GM19372 (cell line): ENCODE measurements around the gene PRKACA.

Experiments used
- ATAC-seq: cut with Tn5 transposase; IDR thresholded peaks from one replicate; pipeline ENCODE4 v1.9.1; 2021; ENCODE audit warnings: mild to moderate bottlenecking, low read depth, moderate library complexity; ENCODE audit not compliant: unreplicated experiment

PRKACA gene

GRCh38 chr19:14073925-14074838 lies 43.4 kb downstream of the PRKACA start:
- no peak for ATAC-seq

- peak; percentile 57 for ATAC-seq
Measured at GRCh38 chr19:14073261-14073924, 44.2 kb downstream of the PRKACA start.

- no peak for ATAC-seq
Measured at GRCh38 chr19:14072535-14073260, 44.9 kb downstream of the PRKACA start, which contains the start of gene MISP3. Gene MISP3, plus strand, starts transcription at chr19:14072786. Its CDS starts 524 bp downstream, at chr19:14073310.

GRCh38 chr19:14070268-14071050 lies 47.1 kb downstream of the PRKACA start:
- no peak for ATAC-seq

- ATAC-seq = no peak
Measured at GRCh38 chr19:14066134-14066533, 51.4 kb downstream of the PRKACA start.

GRCh38 chr19:14063105-14063504 lies 54.5 kb downstream of the PRKACA start:
- no peak for ATAC-seq

- ATAC-seq = no peak
Measured at GRCh38 chr19:14062558-14062855, 55.1 kb downstream of the PRKACA start.

- ATAC-seq = no peak
Measured at GRCh38 chr19:14061751-14062557, 55.6 kb downstream of the PRKACA start, which contains the start of gene PALM3. Gene PALM3, minus strand, starts transcription at chr19:14062076. Its CDS starts 96 bp downstream, at chr19:14061980.

GRCh38 chr19:14061081-14061749 lies 56.3 kb downstream of the PRKACA start:
- no peak for ATAC-seq

GRCh38 chr19:14059652-14060155 lies 57.9 kb downstream of the PRKACA start:
- ATAC-seq = no peak

- ATAC-seq = no peak
Measured at GRCh38 chr19:14059093-14059480, 58.5 kb downstream of the PRKACA start.

GRCh38 chr19:14058182-14059092 lies 59.1 kb downstream of the PRKACA start:
- ATAC-seq = no peak

GRCh38 chr19:14056741-14057356 lies 60.7 kb downstream of the PRKACA start:
- ATAC-seq = no peak

- ATAC-seq = no peak
Measured at GRCh38 chr19:14056069-14056666, 61.4 kb downstream of the PRKACA start.

- ATAC-seq = no peak
Measured at GRCh38 chr19:14055396-14055795, 62.2 kb downstream of the PRKACA start.

GRCh38 chr19:14054721-14055120 lies 62.8 kb downstream of the PRKACA start:
- ATAC-seq = no peak

- no peak for ATAC-seq
Measured at GRCh38 chr19:14054099-14054498, 63.5 kb downstream of the PRKACA start.
